ENCODE data around the gene PSMG4.

Gene PSMG4

DNA sequence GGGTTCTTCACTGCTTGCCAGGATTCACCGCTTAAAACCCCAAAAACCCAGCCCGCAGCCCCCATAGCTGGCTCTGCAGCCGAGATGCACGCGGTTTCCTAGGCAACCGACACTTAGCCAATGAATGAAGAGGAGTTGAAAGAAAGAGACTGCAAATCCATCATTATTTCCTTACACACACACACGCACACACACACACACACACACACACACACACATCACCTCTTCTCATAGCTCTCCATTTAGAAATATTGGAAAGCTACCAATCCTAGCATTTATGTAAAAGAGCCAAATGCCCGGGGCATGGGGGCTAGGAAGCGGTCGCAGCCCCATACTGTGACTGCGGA, 27.9 kb upstream of the PSMG4 start:
- Histone ChIP-seq H3K27ac (replicated peaks) (no peak overlapping the region), H3K4me3 (replicated peaks; ENCODE audit: insufficient read depth, low read length) (no peak overlapping the region), H3K27me3 (ENCODE audit: insufficient read depth, poor library complexity, severe bottlenecking) (peaks cover 90% of the 10 kb centered on the region)
- TF ChIP-seq, protein P1, sequence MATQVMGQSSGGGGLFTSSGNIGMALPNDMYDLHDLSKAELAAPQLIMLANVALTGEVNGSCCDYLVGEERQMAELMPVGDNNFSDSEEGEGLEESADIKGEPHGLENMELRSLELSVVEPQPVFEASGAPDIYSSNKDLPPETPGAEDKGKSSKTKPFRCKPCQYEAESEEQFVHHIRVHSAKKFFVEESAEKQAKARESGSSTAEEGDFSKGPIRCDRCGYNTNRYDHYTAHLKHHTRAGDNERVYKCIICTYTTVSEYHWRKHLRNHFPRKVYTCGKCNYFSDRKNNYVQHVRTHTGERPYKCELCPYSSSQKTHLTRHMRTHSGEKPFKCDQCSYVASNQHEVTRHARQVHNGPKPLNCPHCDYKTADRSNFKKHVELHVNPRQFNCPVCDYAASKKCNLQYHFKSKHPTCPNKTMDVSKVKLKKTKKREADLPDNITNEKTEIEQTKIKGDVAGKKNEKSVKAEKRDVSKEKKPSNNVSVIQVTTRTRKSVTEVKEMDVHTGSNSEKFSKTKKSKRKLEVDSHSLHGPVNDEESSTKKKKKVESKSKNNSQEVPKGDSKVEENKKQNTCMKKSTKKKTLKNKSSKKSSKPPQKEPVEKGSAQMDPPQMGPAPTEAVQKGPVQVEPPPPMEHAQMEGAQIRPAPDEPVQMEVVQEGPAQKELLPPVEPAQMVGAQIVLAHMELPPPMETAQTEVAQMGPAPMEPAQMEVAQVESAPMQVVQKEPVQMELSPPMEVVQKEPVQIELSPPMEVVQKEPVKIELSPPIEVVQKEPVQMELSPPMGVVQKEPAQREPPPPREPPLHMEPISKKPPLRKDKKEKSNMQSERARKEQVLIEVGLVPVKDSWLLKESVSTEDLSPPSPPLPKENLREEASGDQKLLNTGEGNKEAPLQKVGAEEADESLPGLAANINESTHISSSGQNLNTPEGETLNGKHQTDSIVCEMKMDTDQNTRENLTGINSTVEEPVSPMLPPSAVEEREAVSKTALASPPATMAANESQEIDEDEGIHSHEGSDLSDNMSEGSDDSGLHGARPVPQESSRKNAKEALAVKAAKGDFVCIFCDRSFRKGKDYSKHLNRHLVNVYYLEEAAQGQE (IDR thresholded peaks at IDR 0.05; ENCODE audit: insufficient replicate concordance, low read depth) = no peak
- TF ChIP-seq POLR2AphosphoS5 (IDR thresholded peaks at IDR 0.05; ENCODE audit: low read depth) = no peak
- TF ChIP-seq, protein P2, sequence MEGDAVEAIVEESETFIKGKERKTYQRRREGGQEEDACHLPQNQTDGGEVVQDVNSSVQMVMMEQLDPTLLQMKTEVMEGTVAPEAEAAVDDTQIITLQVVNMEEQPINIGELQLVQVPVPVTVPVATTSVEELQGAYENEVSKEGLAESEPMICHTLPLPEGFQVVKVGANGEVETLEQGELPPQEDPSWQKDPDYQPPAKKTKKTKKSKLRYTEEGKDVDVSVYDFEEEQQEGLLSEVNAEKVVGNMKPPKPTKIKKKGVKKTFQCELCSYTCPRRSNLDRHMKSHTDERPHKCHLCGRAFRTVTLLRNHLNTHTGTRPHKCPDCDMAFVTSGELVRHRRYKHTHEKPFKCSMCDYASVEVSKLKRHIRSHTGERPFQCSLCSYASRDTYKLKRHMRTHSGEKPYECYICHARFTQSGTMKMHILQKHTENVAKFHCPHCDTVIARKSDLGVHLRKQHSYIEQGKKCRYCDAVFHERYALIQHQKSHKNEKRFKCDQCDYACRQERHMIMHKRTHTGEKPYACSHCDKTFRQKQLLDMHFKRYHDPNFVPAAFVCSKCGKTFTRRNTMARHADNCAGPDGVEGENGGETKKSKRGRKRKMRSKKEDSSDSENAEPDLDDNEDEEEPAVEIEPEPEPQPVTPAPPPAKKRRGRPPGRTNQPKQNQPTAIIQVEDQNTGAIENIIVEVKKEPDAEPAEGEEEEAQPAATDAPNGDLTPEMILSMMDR (IDR thresholded peaks at IDR 0.05; ENCODE audit: insufficient read depth, low read length) = no peak
- no peak for TF ChIP-seq SPI1 (IDR thresholded peaks at IDR 0.05; ENCODE audit: borderline replicate concordance, low read depth)
- TF ChIP-seq GABPA (IDR thresholded peaks at IDR 0.05; ENCODE audit: low read depth) = no peak
- DNase-seq (ENCODE audit: low read depth in 1 of 2, low spot score in 1 of 2) = no peak

DNA sequence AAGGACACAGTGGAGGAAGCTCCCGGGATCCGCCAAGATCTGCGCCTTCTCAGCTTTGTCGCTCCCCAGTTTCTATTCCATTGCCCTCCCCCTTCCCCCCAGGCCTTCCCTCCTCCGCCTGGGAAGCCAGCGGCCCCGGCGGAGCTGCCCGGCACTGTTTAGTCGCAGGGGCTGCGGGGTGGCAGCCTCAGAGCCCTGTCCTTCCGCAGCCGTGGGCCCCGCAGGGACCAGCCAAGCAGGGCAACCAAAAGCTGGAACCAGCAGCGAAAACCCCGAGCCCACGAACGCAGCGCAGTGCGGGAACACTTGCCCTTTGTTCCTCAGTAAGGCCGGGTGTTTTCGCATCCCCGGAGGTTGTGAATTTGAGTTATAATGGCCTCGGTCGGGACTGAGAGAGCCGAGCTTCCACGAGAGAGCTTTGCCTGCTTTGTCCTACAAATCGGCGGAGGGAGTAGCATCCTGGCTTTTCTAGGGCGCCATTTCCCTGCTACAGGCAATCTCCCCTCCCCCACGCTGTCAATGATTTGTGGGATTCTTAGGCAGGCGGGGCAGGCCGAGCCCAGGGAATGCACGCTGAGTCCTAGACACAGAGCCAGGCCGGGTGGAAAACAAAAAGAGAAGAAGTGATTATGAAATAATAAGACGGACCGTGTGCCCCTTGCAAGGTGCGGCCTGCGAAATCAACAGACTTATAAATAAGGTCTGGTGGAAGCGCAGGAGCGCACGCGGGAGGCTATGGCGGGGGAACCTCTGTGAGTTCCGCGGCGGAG, 27.3 kb upstream of the PSMG4 start:
- TF ChIP-seq, protein P2 (IDR thresholded peaks at IDR 0.05; ENCODE audit: insufficient read depth, low read length) = no peak
- TF ChIP-seq SPI1 (IDR thresholded peaks at IDR 0.05; ENCODE audit: borderline replicate concordance, low read depth) (no peak), GABPA (IDR thresholded peaks at IDR 0.05; ENCODE audit: low read depth) (no peak), POLR2AphosphoS5 (IDR thresholded peaks at IDR 0.05; ENCODE audit: low read depth) (no peak)
- TF ChIP-seq, protein P1 (IDR thresholded peaks at IDR 0.05; ENCODE audit: insufficient replicate concordance, low read depth) = no peak
- no peak for DNase-seq (ENCODE audit: low read depth in 1 of 2, low spot score in 1 of 2)
- H3K27me3 ChIP-seq (ENCODE audit: insufficient read depth, poor library complexity, severe bottlenecking) = peaks cover 90% of the 10 kb centered on the region
- H3K4me3 ChIP-seq (replicated peaks; ENCODE audit: insufficient read depth, low read length) = no peak overlapping the region
- H3K27ac ChIP-seq (replicated peaks) = no peak overlapping the region

DNA sequence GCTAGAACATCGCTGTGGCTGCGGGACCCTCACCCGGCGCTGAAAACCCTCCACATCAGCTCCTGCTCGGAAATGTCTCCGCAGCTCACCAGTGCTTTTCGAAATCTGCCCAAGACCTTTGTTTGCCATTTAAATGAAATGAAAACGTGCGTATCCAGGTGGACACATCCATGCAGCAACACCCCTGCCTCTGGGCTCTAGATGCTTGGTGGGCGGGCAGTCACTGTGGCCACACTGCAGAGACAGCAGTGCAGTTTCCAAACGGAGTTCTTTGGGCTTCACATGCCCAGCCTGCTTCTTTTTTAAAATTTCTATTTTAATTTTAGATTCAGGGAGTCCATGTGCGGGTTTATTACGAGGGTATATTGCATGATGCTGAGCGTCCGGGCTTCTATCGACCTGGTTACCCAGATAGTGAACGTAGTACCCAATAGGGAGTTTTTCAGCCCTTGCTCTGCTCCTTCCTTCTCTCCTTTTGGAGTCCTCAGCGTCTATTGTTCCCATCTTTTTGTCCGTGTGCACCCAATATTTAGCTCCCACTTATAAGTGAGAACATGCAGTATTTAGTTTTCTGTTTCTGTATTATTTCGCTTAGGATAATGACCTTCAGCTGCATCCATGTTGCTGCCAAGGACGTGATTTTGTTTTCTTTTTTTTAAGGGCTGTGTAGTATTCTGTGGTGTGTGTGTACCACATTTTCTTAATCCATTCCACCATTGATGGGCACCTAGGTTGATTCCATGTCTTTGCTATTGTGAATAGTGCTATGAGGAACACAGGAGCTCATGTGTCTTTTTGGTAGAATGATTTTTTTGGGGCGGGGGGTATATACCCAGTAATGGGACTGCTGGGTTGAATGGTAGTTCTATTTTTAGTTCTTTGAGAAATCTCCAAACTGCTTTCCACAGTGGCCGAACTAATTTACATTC, 26.5 kb upstream of the PSMG4 start:
- no peak overlapping the region for H3K27ac ChIP-seq (replicated peaks)
- DNase-seq (ENCODE audit: low read depth in 1 of 2, low spot score in 1 of 2) = no peak
- TF ChIP-seq, protein P1 (IDR thresholded peaks at IDR 0.05; ENCODE audit: insufficient replicate concordance, low read depth) = no peak
- TF ChIP-seq SPI1 (IDR thresholded peaks at IDR 0.05; ENCODE audit: borderline replicate concordance, low read depth) = no peak
- no peak for TF ChIP-seq GABPA (IDR thresholded peaks at IDR 0.05; ENCODE audit: low read depth)
- no peak for TF ChIP-seq POLR2AphosphoS5 (IDR thresholded peaks at IDR 0.05; ENCODE audit: low read depth)
- TF ChIP-seq, protein P2 (IDR thresholded peaks at IDR 0.05; ENCODE audit: insufficient read depth, low read length) = no peak
- no peak overlapping the region for H3K4me3 ChIP-seq (replicated peaks; ENCODE audit: insufficient read depth, low read length)
- peaks cover 82% of the 10 kb centered on the region for H3K27me3 ChIP-seq (ENCODE audit: insufficient read depth, poor library complexity, severe bottlenecking)

Data from HL-60 (cell line).